HS-5 (cell line): ENCODE measurements around the gene UBL4A.

Source experiments
- DNase-seq: peaks from one replicate; pipeline ENCODE4 v3.0.0-alpha.2; 2012; ENCODE audit warnings: low read depth

UBL4A gene

GRCh38 chrX:154462396-154462795 is 24.0 kb downstream of the UBL4A start:
- no peak for DNase-seq

- DNase-seq, result no peak
These were observed 26.1 kb downstream of the UBL4A start for GRCh38 chrX:154460326-154460725.

GRCh38 chrX:154459832-154460231 is 26.6 kb downstream of the UBL4A start:
- DNase-seq, result no peak

- DNase-seq, result no peak
These were observed 27.2 kb downstream of the UBL4A start for GRCh38 chrX:154458954-154459778.

GRCh38 chrX:154458116-154458953 is 28.1 kb downstream of the UBL4A start, which contains the start of gene PLXNA3:
PLXNA3 (plus strand) TSS chrX:154458281; CDS start chrX:154460184, 1,903 bp downstream.
- DNase-seq, result no peak

GRCh38 chrX:154457491-154458115 is 28.8 kb downstream of the UBL4A start:
- no peak for DNase-seq

GRCh38 chrX:154452823-154453222 is 33.6 kb downstream of the UBL4A start:
- no peak for DNase-seq

- DNase-seq, result no peak
These were observed 36.1 kb downstream of the UBL4A start for GRCh38 chrX:154450312-154450711.

- DNase-seq, result no peak
These were observed 36.8 kb downstream of the UBL4A start for GRCh38 chrX:154449618-154450017.

GRCh38 chrX:154448484-154448883 is 37.9 kb downstream of the UBL4A start:
- no peak for DNase-seq

- no peak for DNase-seq
These were observed 40.0 kb downstream of the UBL4A start for GRCh38 chrX:154446430-154446829.

- DNase-seq, result no peak
These were observed 40.6 kb downstream of the UBL4A start for GRCh38 chrX:154445776-154446175.

- no peak for DNase-seq
These were observed 41.6 kb downstream of the UBL4A start for GRCh38 chrX:154444755-154445246.

GRCh38 chrX:154443992-154444754 is 42.2 kb downstream of the UBL4A start, which contains the start of gene FAM50A:
FAM50A (plus strand) TSS chrX:154444141; CDS start chrX:154444236, 95 bp downstream.
- no peak for DNase-seq

- DNase-seq, result no peak
These were observed 42.9 kb downstream of the UBL4A start for GRCh38 chrX:154443479-154443910.

- DNase-seq, result no peak
These were observed 44.3 kb downstream of the UBL4A start for GRCh38 chrX:154441984-154442707.

- no peak for DNase-seq
These were observed 44.9 kb downstream of the UBL4A start for GRCh38 chrX:154441564-154441963.

GRCh38 chrX:154440623-154441357 is 45.6 kb downstream of the UBL4A start:
- no peak for DNase-seq

GRCh38 chrX:154439841-154440240 is 46.6 kb downstream of the UBL4A start:
- DNase-seq, result no peak
